GM21360 (cell line): ENCODE data around the gene LTB.
"Not testable (repeated sequence)": the region's sequence is repeated elsewhere in the genome, so short reads cannot be mapped to it uniquely, and the experiment has no call there.

ENCODE experiments used
- ATAC-seq: cut with Tn5 transposase; IDR thresholded peaks from one replicate; pipeline ENCODE4 v1.9.1; 2021; ENCODE audit warnings: mild to moderate bottlenecking, moderate library complexity; ENCODE audit not compliant: unreplicated experiment

Gene LTB

DNA sequence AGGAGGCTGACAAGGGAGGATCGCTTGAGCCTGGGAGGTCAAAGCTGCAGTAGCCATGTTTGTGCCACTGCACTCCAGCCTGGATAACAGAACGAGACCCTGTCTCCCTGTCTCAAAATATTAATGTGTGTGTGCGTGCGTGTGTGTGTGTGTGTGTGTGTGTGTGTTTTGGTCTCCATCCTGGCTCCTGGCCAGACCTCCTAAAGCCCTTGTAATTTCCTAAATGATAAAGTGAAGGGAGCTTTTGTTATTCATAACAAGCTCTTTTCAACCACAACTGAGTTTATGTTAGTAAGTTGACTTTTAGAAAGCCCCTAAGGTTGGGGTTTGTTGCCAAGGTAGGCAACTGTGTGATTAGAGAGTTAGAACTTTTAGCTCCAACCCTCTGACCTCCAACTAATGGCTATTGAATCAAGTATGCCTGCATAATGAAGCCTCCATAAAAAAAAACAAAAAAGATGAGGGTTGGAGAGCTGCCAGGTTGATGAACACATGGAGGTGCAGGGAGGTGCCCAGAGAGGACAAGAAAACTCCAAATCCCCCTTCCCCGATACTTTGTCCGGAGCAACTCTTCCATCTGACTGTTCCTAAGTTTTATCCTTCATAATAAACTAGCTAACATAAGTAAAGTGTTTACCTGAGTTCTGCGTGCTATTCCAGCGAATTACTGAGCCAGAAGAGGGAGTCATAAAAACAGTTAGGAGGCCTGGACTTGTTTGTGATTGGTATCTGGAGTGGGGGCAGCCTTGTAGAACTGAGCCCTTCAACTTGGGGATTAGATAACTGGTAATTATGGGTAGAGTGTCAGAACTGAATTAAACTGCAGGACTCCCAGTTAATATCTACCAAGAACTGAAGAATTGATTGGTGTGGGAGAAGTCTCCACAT lies 27.5 kb upstream of the LTB start:
- no peak for ATAC-seq

- ATAC-seq, result no peak
Measured at GRCh38 chr6:31607317-31607716, 25.1 kb upstream of the LTB start.

GRCh38 chr6:31597006-31597405 lies 14.8 kb upstream of the LTB start:
- ATAC-seq, result no peak

DNA sequence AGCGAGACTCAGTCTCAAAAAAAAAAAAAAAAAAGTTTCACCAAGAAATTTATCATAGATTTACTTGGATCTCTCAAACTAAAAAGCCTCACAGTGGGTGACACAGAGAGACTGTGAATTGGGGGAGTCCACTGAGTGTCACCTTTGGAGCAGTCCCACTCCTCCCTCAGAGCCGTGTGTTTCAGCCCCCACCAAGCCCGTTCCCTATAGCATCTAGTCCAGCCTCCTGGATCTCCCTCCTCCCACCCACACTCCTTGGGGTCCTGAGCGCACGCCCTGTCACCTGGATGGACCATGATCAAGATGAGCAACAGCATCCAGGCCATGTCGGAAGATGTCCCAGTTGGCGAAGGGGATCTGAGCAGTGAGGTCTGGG lies 10.2 kb upstream of the LTB start:
- ATAC-seq, result no peak

- not testable (repeated sequence) for ATAC-seq
Measured at GRCh38 chr6:31590691-31591090, 8.5 kb upstream of the LTB start.

DNA sequence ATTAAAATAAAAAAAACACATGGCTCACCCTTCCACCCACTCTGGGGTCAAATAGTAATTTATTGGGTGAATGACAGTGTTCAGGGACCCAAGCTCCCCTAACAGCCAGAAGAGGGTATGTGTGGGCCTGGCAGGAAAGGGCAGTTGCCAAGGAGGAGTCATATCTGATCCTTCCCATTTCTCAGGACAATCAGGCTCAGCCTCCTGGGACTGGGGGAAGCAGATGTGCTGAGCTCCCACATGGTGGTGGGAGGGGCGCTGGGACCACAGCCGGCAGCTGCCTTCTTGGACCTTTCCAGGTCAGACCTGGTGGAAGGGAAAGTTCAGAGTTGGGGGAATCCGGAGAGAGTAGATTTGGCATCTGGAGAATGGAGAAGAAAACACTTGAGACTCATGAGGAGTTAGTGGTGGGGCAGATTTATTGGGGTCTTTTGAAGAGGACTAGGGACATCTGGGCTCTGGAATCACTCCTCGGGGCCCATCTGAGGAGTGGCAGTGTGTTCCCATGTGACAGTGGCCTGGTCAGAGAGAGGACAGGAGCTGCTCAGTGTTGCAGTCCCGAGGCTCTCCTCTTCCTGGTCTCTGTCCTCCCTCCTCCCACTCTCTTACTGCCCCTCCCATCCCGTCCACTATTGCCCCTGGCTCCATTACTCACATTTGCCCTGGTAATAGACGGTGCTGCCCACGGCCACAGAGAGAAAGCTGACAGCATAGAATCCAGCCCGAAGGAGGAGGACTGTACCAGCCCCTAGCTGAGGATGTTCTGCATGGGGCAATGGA lies 6.8 kb upstream of the LTB start:
- ATAC-seq, result no peak

DNA sequence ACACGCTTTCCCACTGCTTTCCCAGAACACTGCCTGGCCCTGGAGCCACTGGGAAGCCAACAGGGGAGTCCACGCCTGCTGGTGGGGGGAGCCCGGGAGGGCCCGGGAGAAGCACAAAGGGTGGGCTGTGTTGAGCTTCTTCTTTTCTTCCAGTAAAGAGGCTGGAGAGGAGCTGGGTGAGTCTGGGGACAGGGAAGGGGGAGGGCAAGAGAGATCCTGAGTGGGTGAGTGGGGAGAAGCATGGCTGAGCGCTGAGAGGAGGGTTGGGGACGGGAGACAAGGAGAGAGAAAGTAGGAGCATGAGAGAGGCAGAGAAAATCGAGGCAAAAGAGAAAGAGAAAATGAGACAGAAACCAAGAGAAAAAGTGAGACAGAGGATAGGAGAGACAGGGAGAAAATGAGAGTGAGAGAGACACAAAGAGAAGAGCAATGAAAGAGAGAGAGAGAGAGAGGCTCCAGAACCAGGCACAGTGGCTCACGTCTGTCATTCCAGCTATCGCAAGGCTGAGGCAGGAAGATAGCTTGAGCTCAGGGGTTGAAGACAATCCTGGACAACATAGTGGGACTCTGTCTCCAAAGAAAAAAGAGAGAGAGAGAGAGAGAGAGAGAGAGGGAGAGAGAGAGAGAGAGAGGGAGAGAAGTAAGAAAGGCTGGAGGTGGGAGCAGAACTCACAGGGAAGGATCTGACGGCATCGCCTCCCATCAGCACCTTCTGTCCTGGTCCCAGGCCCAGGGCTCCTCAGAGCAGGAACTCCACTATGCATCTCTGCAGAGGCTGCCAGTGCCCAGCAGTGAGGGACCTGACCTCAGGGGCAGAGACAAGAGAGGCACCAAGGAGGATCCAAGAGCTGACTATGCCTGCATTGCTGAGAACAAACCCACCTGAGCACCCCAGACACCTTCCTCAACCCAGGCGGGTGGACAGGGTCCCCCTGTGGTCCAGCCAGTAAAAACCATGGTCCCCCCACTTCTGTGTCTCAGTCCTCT lies 5.9 kb upstream of the LTB start:
- no peak for ATAC-seq

DNA sequence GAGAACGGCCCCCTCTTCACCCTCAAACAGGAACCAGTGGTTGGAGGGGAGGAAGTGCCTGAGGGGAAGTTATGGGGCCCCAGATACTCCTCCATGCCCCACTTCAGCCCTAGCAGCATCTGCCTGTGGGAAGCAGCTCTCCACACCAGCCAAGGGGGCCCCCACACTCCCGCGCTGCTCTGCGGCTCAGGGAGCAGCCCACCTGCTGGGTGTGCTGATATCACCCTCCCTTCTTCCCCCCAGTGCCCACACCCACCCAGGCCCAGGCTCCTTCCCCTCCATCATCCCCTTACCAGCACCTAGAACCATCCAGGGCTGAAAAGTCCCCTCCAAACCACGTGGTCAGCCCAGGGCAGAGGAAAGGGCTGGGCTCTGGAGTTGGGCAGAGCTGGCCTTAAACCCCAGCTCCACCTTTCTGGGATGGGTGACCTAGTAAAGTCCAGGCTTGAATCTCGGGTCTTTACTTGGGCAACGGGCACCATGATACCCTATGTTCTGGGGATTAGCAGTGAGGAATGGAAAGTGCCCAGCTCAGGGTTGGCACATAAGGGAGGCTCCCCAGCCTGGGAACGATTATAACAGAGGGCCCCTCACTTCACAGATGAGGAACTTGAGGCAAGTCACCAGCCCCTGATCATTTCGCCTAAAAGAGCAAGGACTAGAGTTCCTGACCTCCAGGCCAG lies 4.5 kb upstream of the LTB start:
- no peak for ATAC-seq

- ATAC-seq, result no peak
Measured at GRCh38 chr6:31586008-31586407, 3.8 kb upstream of the LTB start, which contains the start of gene LST1. TSS of gene LST1 (plus strand) at chr6:31586277. CDS start at chr6:31587300, 1,023 bp downstream.

DNA sequence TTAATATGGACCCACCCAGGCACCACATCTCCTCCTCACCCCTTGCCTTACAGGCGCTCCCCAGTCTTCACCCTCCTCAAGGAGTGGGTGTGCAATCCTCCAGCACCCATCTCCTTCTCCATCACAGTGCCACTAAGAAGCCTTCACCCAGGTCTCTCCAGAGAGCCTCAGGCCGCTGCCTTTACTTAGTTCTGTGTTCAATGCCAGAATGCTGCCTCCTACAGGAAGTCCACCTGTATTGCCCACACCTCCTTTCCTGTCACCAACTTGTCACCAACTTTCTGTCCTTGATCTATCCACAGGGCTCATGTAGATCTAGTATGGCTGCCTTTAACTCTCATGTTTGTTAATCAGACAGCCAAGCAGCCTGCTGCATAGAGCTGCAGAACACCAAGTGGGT lies 3.3 kb upstream of the LTB start:
- ATAC-seq, result no peak

GRCh38 chr6:31581434-31582229 lies 592 bp downstream of the LTB start:
- no peak for ATAC-seq

- ATAC-seq, result peak; percentile 51
Measured at GRCh38 chr6:31580807-31581433, 1.3 kb downstream of the LTB start.

DNA sequence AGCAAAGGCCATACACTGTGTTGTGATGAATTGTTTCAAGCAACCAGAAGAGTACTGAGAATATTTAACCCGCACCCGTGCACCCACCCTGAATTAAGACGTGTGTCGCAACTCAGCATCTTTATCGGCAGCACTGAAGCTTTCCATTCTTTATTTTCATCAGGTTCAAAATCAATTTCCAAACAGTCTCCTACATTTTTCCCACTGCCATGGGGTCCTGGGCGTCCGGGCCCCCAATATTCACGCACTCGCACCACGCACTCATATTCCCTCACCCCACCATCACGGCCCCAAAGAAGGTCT lies 1.8 kb downstream of the LTB start:
- ATAC-seq, result no peak

GRCh38 chr6:31579546-31580437 lies 2.4 kb downstream of the LTB start:
- ATAC-seq, result no peak

DNA sequence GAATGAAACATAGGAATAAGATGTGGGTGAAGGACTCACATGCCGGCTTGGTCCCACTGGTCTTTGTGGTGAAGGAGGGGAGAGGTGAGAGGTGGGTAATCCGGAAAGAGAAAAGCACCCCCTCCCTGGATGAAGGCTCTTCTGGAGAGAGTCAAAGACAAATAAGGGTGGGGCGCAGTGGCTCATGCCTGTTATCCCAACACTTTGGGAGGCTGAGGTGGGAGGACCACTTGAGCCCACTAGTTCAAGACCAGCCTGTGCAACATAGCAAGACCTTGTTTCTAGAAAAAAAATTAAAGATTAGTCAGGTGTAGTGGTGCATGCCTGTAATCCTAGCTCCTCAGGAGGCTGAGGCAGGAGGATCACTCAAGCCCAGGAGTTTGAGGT lies 3.1 kb downstream of the LTB start:
- ATAC-seq, result no peak

DNA sequence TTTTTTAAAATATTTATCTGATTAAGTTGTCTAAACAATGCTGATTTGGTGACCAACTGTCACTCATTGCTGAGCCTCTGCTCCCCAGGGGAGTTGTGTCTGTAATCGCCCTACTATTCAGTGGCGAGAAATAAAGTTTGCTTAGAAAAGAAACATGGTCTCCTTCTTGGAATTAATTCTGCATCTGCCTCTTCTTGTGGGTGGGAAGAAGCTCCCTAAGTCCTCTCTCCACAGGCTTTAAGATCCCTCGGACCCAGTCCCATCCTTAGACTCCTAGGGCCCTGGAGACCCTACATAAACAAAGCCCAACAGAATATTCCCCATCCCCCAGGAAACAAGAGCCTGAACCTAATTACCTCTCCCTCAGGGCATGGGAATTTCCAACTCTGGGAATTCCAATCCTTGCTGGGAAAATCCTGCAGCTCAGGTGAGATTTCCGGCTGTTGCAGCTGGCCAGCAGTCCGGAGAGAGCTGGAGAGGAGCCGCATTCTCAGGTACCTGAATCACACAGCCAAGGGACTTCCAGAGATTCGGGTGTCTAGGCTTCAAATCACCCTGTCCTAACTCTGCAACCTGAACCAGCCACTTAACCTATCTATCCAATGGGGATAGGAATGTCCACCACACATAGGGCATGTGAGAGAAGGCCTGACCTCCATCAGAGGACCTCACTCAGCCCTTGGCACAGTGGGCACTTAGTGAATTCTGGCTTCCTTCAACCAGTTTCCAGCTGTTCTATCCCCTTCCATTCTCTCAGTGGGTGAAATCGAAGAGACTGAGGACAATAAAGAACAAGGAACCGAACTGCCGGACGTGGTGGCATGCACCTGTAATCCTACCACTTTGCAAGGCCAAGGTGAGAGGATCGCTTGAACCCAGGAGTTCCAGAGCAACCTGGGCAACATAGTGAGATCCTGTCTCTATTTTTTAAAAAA lies 3.8 kb downstream of the LTB start:
- ATAC-seq, result no peak

GRCh38 chr6:31577579-31577966 lies 4.7 kb downstream of the LTB start:
- no peak for ATAC-seq
